Testis (tissue), 3 donors: ENCODE results near the gene DAAM2. TPM values are rescaled to one million over a fixed set of nuclear protein-coding genes. Genes with fewer than 3 reads are reported as not detected.

ENCODE experiments used
- DNase-seq: peaks from one replicate; pipeline ENCODE4 v3.0.0-alpha.2; 2019
- H3K27ac ChIP-seq, 2 donors: fragments of 200-600 bp; sonication (generic); one replicate each; pipeline ENCODE4 v1.5.1; 2019
- H3K27me3 ChIP-seq: fragments of 200-600 bp; sonication (generic); one replicate; pipeline ENCODE4 v1.5.1; 2019
- H3K36me3 ChIP-seq: fragments of 200-600 bp; sonication (generic); one replicate; pipeline ENCODE4 v1.5.1; 2017; ENCODE audit warnings: low read depth; ENCODE audit errors: missing control alignments
- H3K4me1 ChIP-seq: fragments of 200-600 bp; sonication (generic); one replicate; pipeline ENCODE4 v1.5.1; 2019
- H3K4me3 ChIP-seq, 2 donors: fragments of 200-600 bp; sonication (generic); one replicate each; pipeline ENCODE4 v1.5.1; 2017 to 2019
- H3K9me3 ChIP-seq: fragments of 200-600 bp; sonication (generic); one replicate; pipeline ENCODE4 v1.5.1; 2017
- CTCF ChIP-seq, 3 experiments: fragments of 450-650 bp in 2 of 3; fragments of 200-600 bp in 1 of 3; sonication (generic) in 1 of 3; IDR thresholded peaks; one replicate each; pipeline ENCODE4 v1.5.1; 2016 to 2019; ENCODE audit warnings: antibody characterized with exemption in 3 of 3, mild to moderate bottlenecking in 2 of 3, moderate library complexity in 1 of 3
- POLR2A ChIP-seq: fragments of 450-650 bp; IDR thresholded peaks from one replicate; pipeline ENCODE4 v1.6.1; 2017; ENCODE audit warnings: antibody characterized with exemption, mild to moderate bottlenecking, moderate library complexity
- WGBS, 2 donors: methylation state at CpG; one replicate each; pipeline ENCODE4 v1.1.5; 2018; 5-methylcytosine and 5-hydroxymethylcytosine counted together
- intact Hi-C: fragments of 100-400 bp; cut with DNase I; formaldehyde crosslinking; loops from one replicate; pipeline ENCODE4 v1.15.1; 2023; ENCODE audit warnings: low total_unique reads
- polyA plus RNA-seq: library from polyadenylated mRNA; stranded (reverse); fragments of 350-450 nt; fragmentation: Illumina TruSeq; extraction: RNeasy Lipid Tissue Mini Kit (QIAGEN cat#74804); gene quantifications from one replicate; pipeline ENCODE4 v1.2.3, GENCODE V29; 2014; ENCODE audit warnings: low read depth, low replicate concordance; ENCODE audit not compliant: insufficient read depth
- total RNA-seq, 2 donors: library from RNA; depleted of rRNA; stranded (reverse); fragments of >200 nt; gene quantifications; one replicate each; pipeline ENCODE4 v1.2.3, GENCODE V29; 2016

DAAM2 gene
- total and polyA plus RNA-seq, 3 donors from 2014 or later = 37.4 to 66.1 (median 64.5) TPM

GRCh38 chr6:39935241-39935640, 143.1 kb downstream of the DAAM2 start:
- Histone ChIP-seq H3K4me3 (no peak overlapping the region), H3K27ac (no peak overlapping the region), H3K27me3 (no peaks in the 10 kb centered on the region), H3K4me1 (peaks cover 7% of the 10 kb centered on the region), H3K36me3 (no peaks in the 10 kb centered on the region), H3K9me3 (no peaks in the 10 kb centered on the region)
- intact Hi-C loops = no loop called here
- WGBS, 2 donors = 34 to 52% methylated on average over 2 of the region's 2 CpGs
- no peak for TF ChIP-seq POLR2A
- TF ChIP-seq CTCF (IDR thresholded peaks at IDR 0.05) = no peak
- DNase-seq = no peak

GRCh38 chr6:39936857-39937256, 144.7 kb downstream of the DAAM2 start:
- TF ChIP-seq CTCF (IDR thresholded peaks at IDR 0.05) = no peak
- TF ChIP-seq POLR2A = no peak

GRCh38 chr6:39937686-39938333, 145.6 kb downstream of the DAAM2 start:
- intact Hi-C loops = no loop called here
- no peak for TF ChIP-seq CTCF (IDR thresholded peaks at IDR 0.05)
- TF ChIP-seq POLR2A = no peak
- Histone ChIP-seq H3K4me1 (peaks cover 7% of the 10 kb centered on the region), H3K4me3 (no peak overlapping the region), H3K9me3 (no peaks in the 10 kb centered on the region), H3K27me3 (no peaks in the 10 kb centered on the region), H3K27ac (no peak overlapping the region), H3K36me3 (no peaks in the 10 kb centered on the region)
- DNase-seq = no peak
- WGBS, 2 donors = 78 to 80% methylated on average over 3 of the region's 3 CpGs

More at GRCh38 chr6:39936857-39937256, 144.7 kb downstream of the DAAM2 start:
- H3K36me3 ChIP-seq = no peaks in the 10 kb centered on the region
- peaks cover 7% of the 10 kb centered on the region for H3K4me1 ChIP-seq
- no peak overlapping the region for H3K27ac ChIP-seq
- no peak overlapping the region for H3K4me3 ChIP-seq
- no peak for DNase-seq
- WGBS, 2 donors = 59 to 84% methylated on average over 1 of the region's 1 CpG
- H3K9me3 ChIP-seq = no peaks in the 10 kb centered on the region
- intact Hi-C loops = no loop called here
- H3K27me3 ChIP-seq = no peaks in the 10 kb centered on the region

GRCh38 chr6:39938773-39939654, 146.8 kb downstream of the DAAM2 start:
- no peak for DNase-seq
- Histone ChIP-seq H3K9me3 (no peaks in the 10 kb centered on the region), H3K4me3 (no peak overlapping the region), H3K4me1 (no peaks in the 10 kb centered on the region), H3K27me3 (no peaks in the 10 kb centered on the region), H3K36me3 (no peaks in the 10 kb centered on the region), H3K27ac (no peak overlapping the region)
- 84 to 86% methylated on average over 10 of the region's 10 CpGs for WGBS, 2 donors
- intact Hi-C loops = no loop called here
- TF ChIP-seq POLR2A (no peak), CTCF (IDR thresholded peaks at IDR 0.05) (no peak)
